ENCODE results near the gene MKNK2. TPM values are rescaled to one million over a fixed set of nuclear protein-coding genes. Genes with fewer than 3 reads are reported as not detected.

Gene MKNK2
- total and polyA plus RNA-seq, 5 donors, result 75.9 to 151 (median 110) TPM

- H3K4me1 ChIP-seq (ENCODE audit: control insufficient read depth, insufficient read depth, low read length), result peaks cover 8% of the 10 kb centered on the region
- H3K9me3 ChIP-seq (ENCODE audit: control insufficient read depth, low read length), result no peaks in the 10 kb centered on the region
- no peaks in the 10 kb centered on the region for H3K27me3 ChIP-seq (ENCODE audit: control insufficient read depth, insufficient read depth)
- DNase-seq, result no peak
- intact Hi-C loops (cut with DNase I), result no loop called here
- no peak for ATAC-seq
- H3K4me3 ChIP-seq (ENCODE audit: low read length), result no peak overlapping the region
- 75% methylated on average over 6 of the region's 6 CpGs for WGBS
- peak overlapping the region; percentile 71 for H3K27ac ChIP-seq (ENCODE audit: low read length)
These were observed 9.7 kb downstream of the MKNK2 start for GRCh38 chr19:2041433-2041682.

- Histone ChIP-seq H3K27me3 (ENCODE audit: control insufficient read depth, insufficient read depth) (no peaks in the 10 kb centered on the region), H3K4me1 (ENCODE audit: control insufficient read depth, insufficient read depth, low read length) (peaks cover 8% of the 10 kb centered on the region), H3K27ac (ENCODE audit: low read length) (peak overlapping the region; percentile 71), H3K9me3 (ENCODE audit: control insufficient read depth, low read length) (no peaks in the 10 kb centered on the region), H3K4me3 (ENCODE audit: low read length) (no peak overlapping the region)
- DNase-seq (peak in 2 of 3 donors; percentile 66 to 67), ATAC-seq (no peak)
- 81% methylated on average over 28 of the region's 28 CpGs for WGBS
- intact Hi-C loops (cut with DNase I), result no loop called here
These were observed 10.2 kb downstream of the MKNK2 start for GRCh38 chr19:2040647-2041432.

GRCh38 chr19:2039959-2040646 lies 10.9 kb downstream of the MKNK2 start:
- no peaks in the 10 kb centered on the region for H3K27me3 ChIP-seq (ENCODE audit: control insufficient read depth, insufficient read depth)
- H3K4me3 ChIP-seq (ENCODE audit: low read length), result no peak overlapping the region
- H3K9me3 ChIP-seq (ENCODE audit: control insufficient read depth, low read length), result no peaks in the 10 kb centered on the region
- intact Hi-C loops (cut with DNase I), result no loop called here
- DNase-seq (peak in 1 of 3 donors; percentile 74), ATAC-seq (no peak)
- 84% methylated on average over 20 of the region's 20 CpGs for WGBS
- H3K27ac ChIP-seq (ENCODE audit: low read length), result peak overlapping the region; percentile 19
- peaks cover 8% of the 10 kb centered on the region for H3K4me1 ChIP-seq (ENCODE audit: control insufficient read depth, insufficient read depth, low read length)

GRCh38 chr19:2039089-2039958 lies 11.7 kb downstream of the MKNK2 start:
- no peak for ATAC-seq
- no peak overlapping the region for H3K4me3 ChIP-seq (ENCODE audit: low read length)
- H3K27ac ChIP-seq (ENCODE audit: low read length), result no peak overlapping the region
- DNase-seq, result peak in 2 of 3 donors; percentile 64 to 65
- H3K9me3 ChIP-seq (ENCODE audit: control insufficient read depth, low read length), result no peaks in the 10 kb centered on the region
- WGBS, result 83% methylated on average over 30 of the region's 30 CpGs
- peaks cover 8% of the 10 kb centered on the region for H3K4me1 ChIP-seq (ENCODE audit: control insufficient read depth, insufficient read depth, low read length)
- intact Hi-C loops (cut with DNase I), result no loop called here
- H3K27me3 ChIP-seq (ENCODE audit: control insufficient read depth, insufficient read depth), result no peaks in the 10 kb centered on the region

GRCh38 chr19:2038284-2039088 lies 12.6 kb downstream of the MKNK2 start:
- peaks cover 8% of the 10 kb centered on the region for H3K4me1 ChIP-seq (ENCODE audit: control insufficient read depth, insufficient read depth, low read length)
- intact Hi-C loops (cut with DNase I), result no loop called here
- H3K27ac ChIP-seq (ENCODE audit: low read length), result no peak overlapping the region
- DNase-seq, result peak in 1 of 3 donors; percentile 63
- no peaks in the 10 kb centered on the region for H3K27me3 ChIP-seq (ENCODE audit: control insufficient read depth, insufficient read depth)
- no peak for ATAC-seq
- no peaks in the 10 kb centered on the region for H3K9me3 ChIP-seq (ENCODE audit: control insufficient read depth, low read length)
- WGBS, result 86% methylated on average over 44 of the region's 44 CpGs
- no peak overlapping the region for H3K4me3 ChIP-seq (ENCODE audit: low read length)

GRCh38 chr19:2037651-2038255 lies 13.3 kb downstream of the MKNK2 start:
- Histone ChIP-seq H3K9me3 (ENCODE audit: control insufficient read depth, low read length) (no peaks in the 10 kb centered on the region), H3K4me1 (ENCODE audit: control insufficient read depth, insufficient read depth, low read length) (peaks cover 5% of the 10 kb centered on the region), H3K27ac (ENCODE audit: low read length) (no peak overlapping the region), H3K27me3 (ENCODE audit: control insufficient read depth, insufficient read depth) (no peaks in the 10 kb centered on the region), H3K4me3 (ENCODE audit: low read length) (no peak overlapping the region)
- DNase-seq (peak in 1 of 3 donors; percentile 51), ATAC-seq (no peak)
- intact Hi-C loops (cut with DNase I), result no loop called here
- 72% methylated on average over 24 of the region's 24 CpGs for WGBS

- no peak overlapping the region for H3K4me3 ChIP-seq (ENCODE audit: low read length)
- H3K4me1 ChIP-seq (ENCODE audit: control insufficient read depth, insufficient read depth, low read length), result peaks cover 7% of the 10 kb centered on the region
- DNase-seq (peak in 1 of 3 donors; percentile 21), ATAC-seq (no peak)
- no peak overlapping the region for H3K27ac ChIP-seq (ENCODE audit: low read length)
- 92% methylated on average over 8 of the region's 8 CpGs for WGBS
- H3K9me3 ChIP-seq (ENCODE audit: control insufficient read depth, low read length), result no peaks in the 10 kb centered on the region
- intact Hi-C loops (cut with DNase I), result no loop called here
- H3K27me3 ChIP-seq (ENCODE audit: control insufficient read depth, insufficient read depth), result no peaks in the 10 kb centered on the region
These were observed 14.6 kb downstream of the MKNK2 start for GRCh38 chr19:2036424-2036823.

GRCh38 chr19:2035590-2035991 lies 15.5 kb downstream of the MKNK2 start:
- Histone ChIP-seq H3K4me3 (ENCODE audit: low read length) (no peak overlapping the region), H3K4me1 (ENCODE audit: control insufficient read depth, insufficient read depth, low read length) (peaks cover 8% of the 10 kb centered on the region), H3K9me3 (ENCODE audit: control insufficient read depth, low read length) (no peaks in the 10 kb centered on the region), H3K27ac (ENCODE audit: low read length) (no peak overlapping the region), H3K27me3 (ENCODE audit: control insufficient read depth, insufficient read depth) (no peaks in the 10 kb centered on the region)
- DNase-seq, result no peak
- WGBS, result 81% methylated on average over 14 of the region's 14 CpGs
- no peak for ATAC-seq
- intact Hi-C loops (cut with DNase I), result no loop called here

GRCh38 chr19:2034729-2035589 lies 16.1 kb downstream of the MKNK2 start:
- WGBS, result 45% methylated on average over 34 of the region's 34 CpGs
- no peak overlapping the region for H3K27ac ChIP-seq (ENCODE audit: low read length)
- peak in 2 of 3 donors; percentile 71 to 78 for DNase-seq
- peak in 1 of 2 donors; percentile 6 for ATAC-seq
- H3K27me3 ChIP-seq (ENCODE audit: control insufficient read depth, insufficient read depth), result no peaks in the 10 kb centered on the region
- H3K4me1 ChIP-seq (ENCODE audit: control insufficient read depth, insufficient read depth, low read length), result peaks cover 8% of the 10 kb centered on the region
- H3K9me3 ChIP-seq (ENCODE audit: control insufficient read depth, low read length), result no peaks in the 10 kb centered on the region
- no peak overlapping the region for H3K4me3 ChIP-seq (ENCODE audit: low read length)
- intact Hi-C loops (cut with DNase I), result no loop called here

All from right cardiac atrium (tissue), 5 donors.